GM21381 (cell line): ENCODE measurements around the gene AKAP12.
"Not testable (repeated sequence)": the region's sequence is repeated elsewhere in the genome, so short reads cannot be mapped to it uniquely, and the experiment has no call there.

ENCODE experiments used
- ATAC-seq: cut with Tn5 transposase; IDR thresholded peaks from one replicate; pipeline ENCODE4 v1.9.1; 2021; ENCODE audit warnings: mild to moderate bottlenecking, moderate library complexity; ENCODE audit not compliant: unreplicated experiment

The AKAP12 gene

GRCh38 chr6:151338651-151339200, 99.0 kb downstream of the AKAP12 start:
- ATAC-seq = no peak

GRCh38 chr6:151339369-151339768, 99.6 kb downstream of the AKAP12 start:
- ATAC-seq = no peak

GRCh38 chr6:151340219-151340978, 100.6 kb downstream of the AKAP12 start:
- ATAC-seq = no peak

- ATAC-seq = no peak
Measured at GRCh38 chr6:151341476-151342195, 101.9 kb downstream of the AKAP12 start.

GRCh38 chr6:151342750-151343149, 103.0 kb downstream of the AKAP12 start:
- ATAC-seq = not testable (repeated sequence)

GRCh38 chr6:151349651-151350270, 110.0 kb downstream of the AKAP12 start:
- ATAC-seq = no peak

- no peak for ATAC-seq
Measured at GRCh38 chr6:151350442-151351145, 110.8 kb downstream of the AKAP12 start.

GRCh38 chr6:151351146-151351700, 111.5 kb downstream of the AKAP12 start:
- ATAC-seq = no peak

- no peak for ATAC-seq
Measured at GRCh38 chr6:151351731-151352130, 112.0 kb downstream of the AKAP12 start.

GRCh38 chr6:151352410-151353396, 112.9 kb downstream of the AKAP12 start:
- no peak for ATAC-seq

GRCh38 chr6:151353795-151354194, 114.0 kb downstream of the AKAP12 start:
- no peak for ATAC-seq

- ATAC-seq = not testable (repeated sequence)
Measured at GRCh38 chr6:151356983-151357382, 117.2 kb downstream of the AKAP12 start.

GRCh38 chr6:151357758-151358436, 118.1 kb downstream of the AKAP12 start:
- ATAC-seq = no peak

GRCh38 chr6:151358475-151358874, 118.7 kb downstream of the AKAP12 start:
- ATAC-seq = no peak

GRCh38 chr6:151359486-151359885, 119.7 kb downstream of the AKAP12 start:
- ATAC-seq = no peak

- ATAC-seq = no peak
Measured at GRCh38 chr6:151365233-151365632, 125.5 kb downstream of the AKAP12 start.

GRCh38 chr6:151370509-151371078, 130.8 kb downstream of the AKAP12 start:
- ATAC-seq = no peak

- no peak for ATAC-seq
Measured at GRCh38 chr6:151372164-151372563, 132.4 kb downstream of the AKAP12 start.
